OCI-LY3 (cell line): Measurements from ENCODE around the gene DLK1.

Experiments used
- H2AFZ ChIP-seq: fragments of 200-600, 300-600 bp; shearing (Covaris generic); 2 replicates; pipeline ENCODE4 v1.6.0; 2014; ENCODE audit warnings: antibody characterized with exemption, low read depth, low read length
- H3K27ac ChIP-seq: fragments of 200-600, 300-600 bp; sonication (generic); 2 replicates; pipeline ENCODE4 v1.5.1; 2014; ENCODE audit warnings: mild to moderate bottlenecking, low read length, moderate library complexity, mixed read lengths
- H3K27me3 ChIP-seq: fragments of 200-600, 300-600 bp; sonication (generic); 2 replicates; pipeline ENCODE4 v1.6.1; 2014; ENCODE audit warnings: low read depth, low read length, mixed read lengths
- H3K36me3 ChIP-seq: fragments of 200-600, 300-600 bp; sonication (generic); replicated peaks from 2 replicates; pipeline ENCODE3; 2014; ENCODE audit warnings: low read depth, low read length, mixed read lengths
- H3K4me1 ChIP-seq: fragments of 300-600, 200-600 bp; sonication (generic); 2 replicates; pipeline ENCODE4 v1.6.1; 2014; ENCODE audit warnings: low read length, mixed read lengths
- H3K4me2 ChIP-seq: fragments of 200-600, 300-600 bp; sonication (generic); 2 replicates; pipeline ENCODE4 v1.6.1; 2014; ENCODE audit warnings: low read length, mixed read lengths
- H3K4me3 ChIP-seq: fragments of 300-600, 200-600 bp; sonication (generic); 2 replicates; pipeline ENCODE4 v1.5.1; 2014; ENCODE audit warnings: antibody characterized with exemption, mild to moderate bottlenecking, low read length, moderate library complexity
- H3K79me2 ChIP-seq: fragments of 300-600, 200-600 bp; shearing (Covaris generic); 2 replicates; pipeline ENCODE4 v1.6.1; 2014; ENCODE audit warnings: mild to moderate bottlenecking, low read length, mixed read lengths
- H3K9ac ChIP-seq: fragments of 300-600, 200-600 bp; shearing (Covaris generic); 2 replicates; pipeline ENCODE4 v1.6.0; 2014; ENCODE audit warnings: mild to moderate bottlenecking, low read length, moderate library complexity
- H3K9me3 ChIP-seq: fragments of 200-600, 300-600 bp; shearing (Covaris generic); 2 replicates; pipeline ENCODE4 v1.6.1; 2014; ENCODE audit warnings: low read length, mixed read lengths; ENCODE audit not compliant: insufficient read depth
- H4K20me1 ChIP-seq: fragments of 200-600, 300-600 bp; sonication (generic); 2 replicates; pipeline ENCODE4 v1.6.1; 2016; ENCODE audit warnings: low read length, mixed read lengths; ENCODE audit not compliant: insufficient read depth
- EZH2phosphoT487 ChIP-seq: fragments of 200-600 bp; shearing (Covaris generic); IDR thresholded peaks from 2 replicates; pipeline ENCODE4 v1.6.1; 2018; ENCODE audit warnings: antibody characterized with exemption, mixed run types, low read depth
- TF ChIP-seq, protein P1 (sequence below): fragments of 200-600, 300-600 bp; sonication (generic); IDR thresholded peaks from 2 replicates; pipeline ENCODE4 v1.5.1; 2014; ENCODE audit warnings: antibody characterized with exemption, low read length, low read depth

Gene DLK1

DNA sequence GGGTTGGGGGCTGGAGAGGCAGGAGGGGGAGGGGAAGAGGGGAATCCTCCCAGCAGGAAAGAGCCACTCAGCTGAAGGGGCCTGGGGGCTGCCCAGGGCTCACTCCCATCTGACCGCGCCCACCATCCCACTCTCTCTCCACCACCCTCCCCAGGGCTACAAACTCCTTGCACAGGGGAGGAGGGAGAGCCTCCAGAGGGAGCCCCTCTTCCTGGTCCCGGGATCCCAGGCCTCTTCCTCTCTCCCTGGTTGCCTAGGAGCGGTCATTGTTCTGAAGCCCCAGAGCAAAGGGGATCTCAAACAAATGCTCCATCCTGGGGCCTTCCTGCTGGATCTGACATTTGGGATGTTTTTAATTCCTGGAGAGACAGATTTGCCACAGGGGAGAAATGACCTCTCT, 39.8 kb upstream of the DLK1 start:
- Histone ChIP-seq H3K9me3 (no peaks in the 10 kb centered on the region), H3K9ac (no peak overlapping the region), H3K27me3 (no peaks in the 10 kb centered on the region), H3K79me2 (no peaks in the 10 kb centered on the region), H3K4me3 (no peak overlapping the region), H3K4me1 (no peaks in the 10 kb centered on the region), H3K27ac (no peak overlapping the region), H4K20me1 (no peaks in the 10 kb centered on the region), H3K36me3 (no peaks in the 10 kb centered on the region), H2AFZ (no peak overlapping the region), H3K4me2 (no peak overlapping the region)
- no peak for TF ChIP-seq EZH2phosphoT487
- TF ChIP-seq, protein P1, sequence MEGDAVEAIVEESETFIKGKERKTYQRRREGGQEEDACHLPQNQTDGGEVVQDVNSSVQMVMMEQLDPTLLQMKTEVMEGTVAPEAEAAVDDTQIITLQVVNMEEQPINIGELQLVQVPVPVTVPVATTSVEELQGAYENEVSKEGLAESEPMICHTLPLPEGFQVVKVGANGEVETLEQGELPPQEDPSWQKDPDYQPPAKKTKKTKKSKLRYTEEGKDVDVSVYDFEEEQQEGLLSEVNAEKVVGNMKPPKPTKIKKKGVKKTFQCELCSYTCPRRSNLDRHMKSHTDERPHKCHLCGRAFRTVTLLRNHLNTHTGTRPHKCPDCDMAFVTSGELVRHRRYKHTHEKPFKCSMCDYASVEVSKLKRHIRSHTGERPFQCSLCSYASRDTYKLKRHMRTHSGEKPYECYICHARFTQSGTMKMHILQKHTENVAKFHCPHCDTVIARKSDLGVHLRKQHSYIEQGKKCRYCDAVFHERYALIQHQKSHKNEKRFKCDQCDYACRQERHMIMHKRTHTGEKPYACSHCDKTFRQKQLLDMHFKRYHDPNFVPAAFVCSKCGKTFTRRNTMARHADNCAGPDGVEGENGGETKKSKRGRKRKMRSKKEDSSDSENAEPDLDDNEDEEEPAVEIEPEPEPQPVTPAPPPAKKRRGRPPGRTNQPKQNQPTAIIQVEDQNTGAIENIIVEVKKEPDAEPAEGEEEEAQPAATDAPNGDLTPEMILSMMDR = no peak

DNA sequence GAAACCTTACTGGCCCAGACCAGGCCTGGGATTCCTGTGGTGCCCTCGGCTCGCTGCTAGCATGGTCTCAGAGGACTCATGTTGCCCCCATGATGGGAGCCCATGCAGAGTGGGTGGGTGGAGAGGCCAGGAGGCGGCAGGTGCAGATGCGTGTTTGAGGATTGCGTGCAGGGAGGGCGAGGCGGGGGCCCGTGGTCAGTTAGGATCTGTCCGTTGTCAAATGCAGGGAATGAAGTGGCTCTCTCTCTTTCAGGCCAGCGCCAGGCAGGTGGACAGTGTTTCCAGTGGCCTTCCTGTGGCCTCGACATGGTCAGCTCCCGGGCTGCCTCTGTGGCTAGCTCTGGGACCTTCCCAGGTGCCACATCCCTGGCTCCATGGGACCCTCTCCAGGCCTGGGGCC, 39.3 kb upstream of the DLK1 start:
- Histone ChIP-seq H3K9ac (no peak overlapping the region), H3K4me3 (no peak overlapping the region), H2AFZ (no peak overlapping the region), H3K27me3 (no peaks in the 10 kb centered on the region), H4K20me1 (no peaks in the 10 kb centered on the region), H3K79me2 (no peaks in the 10 kb centered on the region), H3K36me3 (no peaks in the 10 kb centered on the region), H3K9me3 (no peaks in the 10 kb centered on the region), H3K4me1 (no peaks in the 10 kb centered on the region), H3K4me2 (no peak overlapping the region), H3K27ac (no peak overlapping the region)
- TF ChIP-seq EZH2phosphoT487 = no peak
- TF ChIP-seq, protein P1 = no peak

DNA sequence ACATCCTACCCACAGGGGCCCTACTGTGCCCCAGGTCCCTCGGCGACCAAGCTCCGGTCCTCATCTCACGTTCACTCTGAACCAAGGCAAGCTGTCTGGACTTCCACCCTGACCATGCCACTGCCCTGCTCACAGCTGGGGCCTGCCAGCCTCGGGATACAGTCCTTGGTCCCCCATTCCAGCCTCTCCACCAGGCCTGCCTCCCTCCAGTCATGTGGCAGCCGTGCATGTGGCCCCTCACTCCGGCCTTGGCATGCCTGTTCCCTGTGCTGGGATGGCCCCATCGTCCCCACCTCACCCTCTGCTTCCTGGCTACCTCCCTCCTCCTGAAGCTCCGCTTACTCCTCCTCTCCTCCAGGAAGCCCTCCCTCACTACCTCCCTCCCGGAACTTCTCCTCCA, 38.6 kb upstream of the DLK1 start:
- H3K4me1 ChIP-seq = no peaks in the 10 kb centered on the region
- H3K4me2 ChIP-seq = no peak overlapping the region
- H3K4me3 ChIP-seq = no peak overlapping the region
- TF ChIP-seq EZH2phosphoT487 = no peak
- TF ChIP-seq, protein P1 = no peak
- no peaks in the 10 kb centered on the region for H3K36me3 ChIP-seq
- no peaks in the 10 kb centered on the region for H3K79me2 ChIP-seq
- H2AFZ ChIP-seq = no peak overlapping the region
- H3K27me3 ChIP-seq = no peaks in the 10 kb centered on the region
- no peaks in the 10 kb centered on the region for H4K20me1 ChIP-seq
- no peak overlapping the region for H3K27ac ChIP-seq
- H3K9me3 ChIP-seq = no peaks in the 10 kb centered on the region
- no peak overlapping the region for H3K9ac ChIP-seq

DNA sequence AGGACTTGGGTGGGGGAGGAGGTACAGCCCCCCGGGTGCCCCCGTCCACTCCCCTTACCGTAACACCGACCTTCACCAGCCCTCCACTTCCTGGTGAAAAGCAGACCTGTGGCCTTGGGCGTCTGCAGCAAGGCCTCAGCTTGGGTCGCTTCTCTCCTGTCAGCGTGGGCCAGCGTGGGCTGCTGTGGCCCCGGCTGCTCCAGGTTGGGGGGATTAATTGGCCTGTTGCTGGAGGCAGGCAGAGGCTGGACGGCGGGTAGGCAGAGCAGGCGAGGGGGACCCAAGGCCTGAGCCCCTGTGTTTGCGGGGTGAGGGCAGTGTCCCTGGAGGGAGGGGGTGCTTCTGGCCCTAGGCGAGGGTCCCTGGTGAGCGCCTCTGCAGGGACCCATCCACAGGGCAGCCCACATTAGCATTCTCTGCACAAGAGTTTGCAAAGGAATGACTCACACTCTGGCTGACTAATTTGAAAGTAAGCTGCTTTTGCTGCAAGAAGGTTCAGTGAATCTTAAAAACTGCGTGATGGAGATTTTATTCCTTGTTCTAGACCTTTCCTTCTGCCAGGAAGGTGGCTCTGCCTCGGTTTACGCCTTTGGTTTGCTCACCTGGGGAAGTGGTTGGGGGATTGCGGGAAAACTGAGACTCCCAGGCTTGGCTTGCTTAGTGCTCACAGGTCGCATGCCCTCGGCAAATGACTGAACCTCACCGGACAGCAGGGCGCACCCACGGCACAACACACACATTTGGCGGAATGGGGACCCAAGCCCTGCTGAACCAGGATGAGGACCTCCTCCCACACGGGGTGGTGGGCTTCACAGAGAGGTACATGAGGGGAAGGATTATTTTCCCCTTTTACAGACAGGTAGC, 37.9 kb upstream of the DLK1 start:
- H3K4me3 ChIP-seq = no peak overlapping the region
- no peak overlapping the region for H2AFZ ChIP-seq
- H3K9ac ChIP-seq = no peak overlapping the region
- no peaks in the 10 kb centered on the region for H3K79me2 ChIP-seq
- H4K20me1 ChIP-seq = no peaks in the 10 kb centered on the region
- no peak overlapping the region for H3K4me2 ChIP-seq
- no peaks in the 10 kb centered on the region for H3K36me3 ChIP-seq
- H3K9me3 ChIP-seq = no peaks in the 10 kb centered on the region
- H3K27me3 ChIP-seq = no peaks in the 10 kb centered on the region
- TF ChIP-seq, protein P1 = no peak
- no peak for TF ChIP-seq EZH2phosphoT487
- no peaks in the 10 kb centered on the region for H3K4me1 ChIP-seq
- H3K27ac ChIP-seq = no peak overlapping the region
